Measurements from ENCODE around the gene PCID2.

The PCID2 gene

DNA sequence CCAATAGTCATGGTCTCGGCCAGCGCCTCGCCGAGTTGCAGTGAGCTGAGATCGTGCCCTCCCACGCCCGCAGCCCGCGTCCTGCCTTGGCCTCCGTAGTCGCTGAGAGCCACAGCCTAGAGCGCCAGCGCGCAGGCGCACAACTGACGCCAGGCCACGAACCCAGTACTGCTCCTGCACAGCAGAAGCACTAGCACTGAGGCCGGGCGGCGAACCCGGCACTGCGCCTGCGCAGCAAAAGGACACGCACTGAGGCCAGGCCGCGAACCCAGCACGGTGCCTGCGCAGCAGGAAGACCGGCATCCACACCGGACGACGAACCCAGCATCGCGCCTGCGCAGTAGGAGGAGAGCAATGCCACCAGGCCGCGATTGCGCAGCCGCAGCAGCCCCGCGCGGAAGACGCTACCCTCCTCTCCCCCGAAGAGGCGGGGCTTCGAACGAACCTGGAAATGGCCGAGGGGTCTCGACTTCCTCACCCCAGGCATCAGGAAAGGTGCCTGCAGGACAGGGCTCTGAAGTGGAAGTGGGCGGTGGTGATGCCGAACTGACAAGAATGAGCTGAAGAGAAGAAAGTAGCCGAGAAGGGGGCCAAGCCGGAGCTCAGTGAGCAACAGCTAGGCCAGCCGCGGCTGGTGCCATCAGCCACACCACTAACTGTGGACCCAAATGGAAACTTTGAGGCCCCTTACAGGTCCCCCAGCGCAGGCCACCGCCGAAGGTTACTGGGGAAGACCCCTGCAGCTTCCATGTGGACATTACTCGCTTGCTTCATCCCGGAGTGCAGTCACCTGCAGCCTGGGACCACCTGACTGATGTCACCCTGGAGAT is 78.3 kb downstream of the PCID2 start:
- DNase-seq = peak in 1 of 56 donors; percentile 28

DNA sequence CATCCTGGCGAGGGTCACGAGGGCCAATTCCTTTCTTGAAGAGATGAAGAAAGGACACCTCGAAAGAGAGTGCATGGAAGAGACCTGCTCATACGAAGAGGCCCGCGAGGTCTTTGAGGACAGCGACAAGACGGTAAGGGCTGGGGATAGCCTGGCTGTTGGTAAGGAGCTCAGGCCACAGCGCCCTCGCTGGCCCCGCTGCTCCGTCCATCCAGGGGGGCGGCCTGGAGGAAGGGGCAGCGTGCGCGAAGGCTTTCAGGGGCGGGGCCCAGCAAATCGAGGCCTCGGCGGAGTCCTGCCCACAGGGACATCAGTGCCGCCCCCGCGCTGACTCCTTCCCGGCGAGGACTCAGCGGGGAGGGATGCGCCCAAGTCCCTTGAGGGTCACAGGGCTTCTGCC is 79.0 kb downstream of the PCID2 start:
- DNase-seq = no peak
